ENCODE results near the gene TBC1D4.

- TF ChIP-seq CTCF (IDR thresholded peaks at IDR 0.05; ENCODE audit: low read length) (no peak), EZH2 (optimal IDR thresholded peaks at IDR 0.05; ENCODE audit: low read depth, low read length) (no peak)
Measured at GRCh38 chr13:75423946-75424345, 58.0 kb downstream of the TBC1D4 start.
